Activated CD8-positive, alpha-beta memory T cell treated with anti-CD3 and anti-CD28 coated beads, Interleukin-2, amount 10 ng/mL, durations not matched to agents 7 days and 5 days (primary cell): ENCODE measurements around the gene KIF5C. TPM values are rescaled to one million over a fixed set of nuclear protein-coding genes. Genes with fewer than 3 reads are reported as not detected.

Source experiments
- ATAC-seq: fragments of 150-1000 bp; cut with Tn5 transposase; one replicate; pipeline ENCODE4 v1.10.0; 2021; ENCODE audit warnings: moderate library complexity
- CTCF ChIA-PET: fragments of 350-600 bp; sonication (Branson Sonifier 250); formaldehyde crosslinking; loops from one replicate; lab custom pipeline; 2021; ENCODE audit warnings: antibody characterized with exemption; lab: Charles Lee
- DNase-seq: peaks from one replicate; pipeline ENCODE4 v3.0.0-alpha.2; 2020
- H3K27ac Mint-ChIP-seq: one replicate; pipeline ENCODE4 v1.8.0; 2021; ENCODE audit warnings: mild to moderate bottlenecking, mixed read lengths
- H3K27me3 Mint-ChIP-seq: one replicate; pipeline ENCODE4 v1.8.0; 2021; ENCODE audit warnings: mixed read lengths
- H3K36me3 Mint-ChIP-seq: one replicate; pipeline ENCODE4 v1.8.0; 2021; ENCODE audit warnings: mild to moderate bottlenecking, mixed read lengths
- H3K4me1 Mint-ChIP-seq: one replicate; pipeline ENCODE4 v1.8.0; 2021; ENCODE audit warnings: mixed read lengths
- H3K4me3 Mint-ChIP-seq: one replicate; pipeline ENCODE4 v1.8.0; 2021; ENCODE audit warnings: mild to moderate bottlenecking, moderate library complexity, mixed read lengths
- H3K9me3 Mint-ChIP-seq: one replicate; pipeline ENCODE4 v1.8.0; 2022; ENCODE audit warnings: low read depth, mixed read lengths
- total RNA-seq, 2 experiments: library from RNA; stranded (reverse); gene quantifications; one replicate each; pipeline ENCODE4 v1.2.3, GENCODE V29; 2021

KIF5C gene
- total RNA-seq, 2 experiments from 2014 or later, result 16.2 to 18.3 TPM

- Mint-ChIP-seq H3K36me3 (peaks cover 4% of the 10 kb centered on the region), H3K27ac (no peak overlapping the region), H3K27me3 (no peaks in the 10 kb centered on the region), H3K9me3 (no peaks in the 10 kb centered on the region), H3K4me3 (no peak overlapping the region), H3K4me1 (peaks cover 3% of the 10 kb centered on the region)
- ATAC-seq, result no peak
- no peak for DNase-seq
- CTCF ChIA-PET, result no interaction called here
Measured at GRCh38 chr2:148996805-148997204, 121.8 kb downstream of the KIF5C start.

GRCh38 chr2:148998165-148998830 lies 123.3 kb downstream of the KIF5C start:
- H3K27ac Mint-ChIP-seq, result no peak overlapping the region
- H3K4me1 Mint-ChIP-seq, result peaks cover 3% of the 10 kb centered on the region
- DNase-seq, result no peak
- H3K36me3 Mint-ChIP-seq, result peaks cover 7% of the 10 kb centered on the region
- no peak for ATAC-seq
- no peaks in the 10 kb centered on the region for H3K27me3 Mint-ChIP-seq
- CTCF ChIA-PET, result no interaction called here
- no peak overlapping the region for H3K4me3 Mint-ChIP-seq
- H3K9me3 Mint-ChIP-seq, result no peaks in the 10 kb centered on the region

GRCh38 chr2:148998831-148999200 lies 123.8 kb downstream of the KIF5C start:
- Mint-ChIP-seq H3K4me3 (no peak overlapping the region), H3K27ac (no peak overlapping the region), H3K36me3 (peaks cover 7% of the 10 kb centered on the region), H3K9me3 (no peaks in the 10 kb centered on the region), H3K4me1 (peaks cover 3% of the 10 kb centered on the region), H3K27me3 (no peaks in the 10 kb centered on the region)
- CTCF ChIA-PET, result no interaction called here
- ATAC-seq (no peak), DNase-seq (no peak)

- Mint-ChIP-seq H3K27ac (no peak overlapping the region), H3K4me3 (no peak overlapping the region), H3K4me1 (peaks cover 3% of the 10 kb centered on the region), H3K36me3 (peaks cover 7% of the 10 kb centered on the region), H3K9me3 (no peaks in the 10 kb centered on the region), H3K27me3 (no peaks in the 10 kb centered on the region)
- no peak for DNase-seq
- no peak for ATAC-seq
- CTCF ChIA-PET, result no interaction called here
Measured at GRCh38 chr2:148999451-148999921, 124.5 kb downstream of the KIF5C start.

- ATAC-seq, result no peak
- no peak overlapping the region for H3K4me3 Mint-ChIP-seq
- CTCF ChIA-PET, result no interaction called here
- H3K27ac Mint-ChIP-seq, result no peak overlapping the region
- DNase-seq, result no peak
- no peaks in the 10 kb centered on the region for H3K27me3 Mint-ChIP-seq
- no peaks in the 10 kb centered on the region for H3K9me3 Mint-ChIP-seq
- peaks cover 3% of the 10 kb centered on the region for H3K4me1 Mint-ChIP-seq
- peaks cover 3% of the 10 kb centered on the region for H3K36me3 Mint-ChIP-seq
Measured at GRCh38 chr2:149000158-149000938, 125.3 kb downstream of the KIF5C start.

- Mint-ChIP-seq H3K4me3 (no peak overlapping the region), H3K36me3 (peaks cover 3% of the 10 kb centered on the region), H3K27ac (no peak overlapping the region), H3K27me3 (no peaks in the 10 kb centered on the region), H3K4me1 (peaks cover 3% of the 10 kb centered on the region), H3K9me3 (no peaks in the 10 kb centered on the region)
- CTCF ChIA-PET, result no interaction called here
- ATAC-seq (no peak), DNase-seq (no peak)
Measured at GRCh38 chr2:149001496-149001895, 126.5 kb downstream of the KIF5C start.

- no peaks in the 10 kb centered on the region for H3K27me3 Mint-ChIP-seq
- no peak overlapping the region for H3K27ac Mint-ChIP-seq
- H3K4me1 Mint-ChIP-seq, result peaks cover 3% of the 10 kb centered on the region
- DNase-seq, result no peak
- H3K36me3 Mint-ChIP-seq, result peaks cover 3% of the 10 kb centered on the region
- CTCF ChIA-PET, result no interaction called here
- H3K4me3 Mint-ChIP-seq, result no peak overlapping the region
- no peak for ATAC-seq
- H3K9me3 Mint-ChIP-seq, result no peaks in the 10 kb centered on the region
Measured at GRCh38 chr2:149002378-149002890, 127.4 kb downstream of the KIF5C start.

GRCh38 chr2:149002891-149003740 lies 128.1 kb downstream of the KIF5C start:
- Mint-ChIP-seq H3K36me3 (peaks cover 3% of the 10 kb centered on the region), H3K4me1 (peaks cover 3% of the 10 kb centered on the region), H3K27me3 (no peaks in the 10 kb centered on the region), H3K27ac (no peak overlapping the region), H3K9me3 (no peaks in the 10 kb centered on the region), H3K4me3 (no peak overlapping the region)
- DNase-seq (no peak), ATAC-seq (no peak)
- CTCF ChIA-PET, result interaction anchor here (1.6 kb wide), 1 partner anchor 14 kb away, joined by 6 read pairs; no protein-coding TSS in a partner anchor

- Mint-ChIP-seq H3K4me1 (peaks cover 3% of the 10 kb centered on the region), H3K27ac (no peak overlapping the region), H3K4me3 (no peak overlapping the region), H3K9me3 (no peaks in the 10 kb centered on the region), H3K36me3 (peaks cover 3% of the 10 kb centered on the region), H3K27me3 (no peaks in the 10 kb centered on the region)
- ATAC-seq (no peak), DNase-seq (no peak)
- CTCF ChIA-PET, result interaction anchor here (1.6 kb wide), 1 partner anchor 12 kb away, joined by 6 read pairs; no protein-coding TSS in a partner anchor
Measured at GRCh38 chr2:149004836-149005235, 129.8 kb downstream of the KIF5C start.

GRCh38 chr2:149005471-149006077 lies 130.5 kb downstream of the KIF5C start:
- peaks cover 3% of the 10 kb centered on the region for H3K36me3 Mint-ChIP-seq

GRCh38 chr2:149006883-149007543 lies 132.0 kb downstream of the KIF5C start:
- no peak for DNase-seq
- no peaks in the 10 kb centered on the region for H3K27me3 Mint-ChIP-seq
- no peak overlapping the region for H3K27ac Mint-ChIP-seq
- no peak overlapping the region for H3K4me3 Mint-ChIP-seq
- H3K4me1 Mint-ChIP-seq, result no peaks in the 10 kb centered on the region
- no peaks in the 10 kb centered on the region for H3K9me3 Mint-ChIP-seq
- CTCF ChIA-PET, result no interaction called here
- no peak for ATAC-seq
- peaks cover 3% of the 10 kb centered on the region for H3K36me3 Mint-ChIP-seq

More at GRCh38 chr2:149005471-149006077, 130.5 kb downstream of the KIF5C start:
- CTCF ChIA-PET, result no interaction called here
- DNase-seq, result no peak
- Mint-ChIP-seq H3K9me3 (no peaks in the 10 kb centered on the region), H3K4me3 (no peak overlapping the region), H3K27me3 (no peaks in the 10 kb centered on the region), H3K4me1 (no peaks in the 10 kb centered on the region), H3K27ac (no peak overlapping the region)
- no peak for ATAC-seq

GRCh38 chr2:149008381-149008780 lies 133.4 kb downstream of the KIF5C start:
- peaks cover 2% of the 10 kb centered on the region for H3K36me3 Mint-ChIP-seq
- H3K27me3 Mint-ChIP-seq, result no peaks in the 10 kb centered on the region
- DNase-seq, result no peak
- no peak overlapping the region for H3K4me3 Mint-ChIP-seq
- H3K4me1 Mint-ChIP-seq, result no peaks in the 10 kb centered on the region
- CTCF ChIA-PET, result no interaction called here
- no peak for ATAC-seq
- no peaks in the 10 kb centered on the region for H3K9me3 Mint-ChIP-seq
- no peak overlapping the region for H3K27ac Mint-ChIP-seq
